SK-N-SH (cell line): ENCODE data around the gene CASZ1. TPM values are rescaled to one million over a fixed set of nuclear protein-coding genes. Genes with fewer than 3 reads are reported as not detected.

Experiments used
- CTCF ChIA-PET: fragments of 300-600, 350-600 bp; formaldehyde crosslinking; extraction: SDS; loops from one replicate; lab custom pipeline; 2021; lab: Yijun Ruan, JAX
- POLR2A ChIA-PET: fragments of 350-600 bp; sonication (Branson Sonifier 250); formaldehyde crosslinking; extraction: SDS; loops from one replicate; lab custom pipeline; 2020; ENCODE audit warnings: antibody characterized with exemption, inconsistent platforms; lab: Yijun Ruan, JAX
- DNase-seq: peaks from one replicate; pipeline ENCODE4 v3.0.0; 2012
- H2AFZ ChIP-seq: fragments of 200-600 bp; sonication (generic); 2 replicates; pipeline ENCODE4 v1.8.1; 2016; ENCODE audit warnings: antibody characterized with exemption, mild to moderate bottlenecking, low read depth
- H3F3A ChIP-seq: fragments of 200-600 bp; sonication (generic); replicated peaks from 2 replicates; pipeline ENCODE3; 2016; ENCODE audit warnings: antibody characterized with exemption, mild to moderate bottlenecking; ENCODE audit not compliant: insufficient read depth
- H3K27ac ChIP-seq, 2 experiments: fragments of 200-500 bp in 1 of 2; fragments of 200-600 bp in 1 of 2; sonication (Bioruptor generic) in 1 of 2; sonication (generic), shearing (Covaris generic) in 1 of 2; 2 replicates each; pipeline versions ENCODE4 v1.5.1 to v1.6.1; 2014 to 2016; ENCODE audit warnings: low read depth in 2 of 2, inconsistent platforms in 1 of 2, low read length in 1 of 2, mild to moderate bottlenecking in 1 of 2, mixed read lengths in 1 of 2
- H3K27me3 ChIP-seq: fragments of 200-600 bp; sonication (generic), shearing (Covaris generic); 2 replicates; pipeline ENCODE4 v1.6.1; 2016; ENCODE audit warnings: mixed run types; ENCODE audit not compliant: insufficient read depth
- H3K36me3 ChIP-seq, 2 experiments: fragments of 200-500 bp in 1 of 2; fragments of 200-600 bp in 1 of 2; sonication (Bioruptor generic) in 1 of 2; sonication (generic) in 1 of 2; replicated peaks in 1 of 2; 2 replicates each; pipeline versions ENCODE3 to v1.5.1; 2014 to 2016; ENCODE audit warnings: low read length in 1 of 2, mild to moderate bottlenecking in 1 of 2; ENCODE audit not compliant: insufficient read depth in 2 of 2, control insufficient read depth in 1 of 2
- H3K4me1 ChIP-seq, 2 experiments: fragments of 200-500 bp in 1 of 2; fragments of 200-600 bp in 1 of 2; sonication (Bioruptor generic) in 1 of 2; sonication (generic), shearing (Covaris generic) in 1 of 2; 2 replicates each; pipeline versions ENCODE4 v1.5.1 to v1.6.1; 2014 to 2016; ENCODE audit warnings: low read depth in 1 of 2, low read length in 1 of 2, mixed run types in 1 of 2; ENCODE audit not compliant: insufficient read depth in 2 of 2, control insufficient read depth in 1 of 2
- H3K4me2 ChIP-seq: fragments of 200-600 bp; sonication (generic), shearing (Covaris generic); 2 replicates; pipeline ENCODE4 v1.6.1; 2017; ENCODE audit warnings: mixed run types
- H3K4me3 ChIP-seq, 2 experiments: fragments of 200-500 bp in 1 of 2; fragments of 200-600 bp in 1 of 2; sonication (Bioruptor generic) in 1 of 2; sonication (generic), shearing (Covaris generic) in 1 of 2; 2 replicates each; pipeline versions ENCODE4 v1.5.1 to v1.8.1; 2014 to 2016; ENCODE audit warnings: low read depth in 2 of 2, inconsistent platforms in 1 of 2, low read length in 1 of 2, mild to moderate bottlenecking in 1 of 2, mixed read lengths in 1 of 2, moderate library complexity in 1 of 2
- H3K79me2 ChIP-seq: fragments of 200-600 bp; sonication (generic); 2 replicates; pipeline ENCODE4 v1.8.1; 2017; ENCODE audit warnings: mild to moderate bottlenecking; ENCODE audit not compliant: insufficient read depth
- H3K9ac ChIP-seq: fragments of 200-600 bp; sonication (generic); 2 replicates; pipeline ENCODE4 v1.6.1; 2017; ENCODE audit warnings: mixed run types
- H3K9me2 ChIP-seq: fragments of 200-600 bp; sonication (generic); 2 replicates; pipeline ENCODE4 v1.6.1; 2017; ENCODE audit warnings: mixed run types
- H3K9me3 ChIP-seq: fragments of 200-600 bp; sonication (generic); 2 replicates; pipeline ENCODE4 v1.6.1; 2017; ENCODE audit warnings: mixed run types, mild to moderate bottlenecking, moderate library complexity
- H4K20me1 ChIP-seq: fragments of 200-600 bp; sonication (generic); 2 replicates; pipeline ENCODE4 v1.6.1; 2017; ENCODE audit warnings: mild to moderate bottlenecking, mixed run types; ENCODE audit not compliant: insufficient read depth
- FOXM1 ChIP-seq: IDR thresholded peaks from 2 replicates; pipeline ENCODE4 v1.4.0; 2012; ENCODE audit warnings: low read depth, mild to moderate bottlenecking
- JUND ChIP-seq: IDR thresholded peaks from 2 replicates; pipeline ENCODE4 v1.4.0; 2012
- MXI1 ChIP-seq: IDR thresholded peaks from 2 replicates; pipeline ENCODE4 v1.6.1; 2012; ENCODE audit warnings: mild to moderate bottlenecking, low read depth, low read length, improper control_type of control experiment
- NFIC ChIP-seq: IDR thresholded peaks from 2 replicates; pipeline ENCODE4 v1.4.0; 2012; ENCODE audit warnings: borderline replicate concordance
- RAD21 ChIP-seq: IDR thresholded peaks from 2 replicates; pipeline ENCODE4 v1.6.1; 2012; ENCODE audit warnings: mild to moderate bottlenecking, low read length
- RFX5 ChIP-seq: IDR thresholded peaks from 2 replicates; pipeline ENCODE4 v1.6.1; 2012; ENCODE audit warnings: mild to moderate bottlenecking, improper control_type of control experiment, low read length
- RXRA ChIP-seq: IDR thresholded peaks from 2 replicates; pipeline ENCODE4 v1.4.0; 2012; ENCODE audit warnings: low read depth, mild to moderate bottlenecking, borderline replicate concordance
- SIN3A ChIP-seq: IDR thresholded peaks from 2 replicates; pipeline ENCODE4 v1.6.1; 2012; ENCODE audit warnings: low read depth, mild to moderate bottlenecking, low read length, moderate library complexity, borderline replicate concordance
- TAF1 ChIP-seq: IDR thresholded peaks from 2 replicates; pipeline ENCODE4 v1.6.1; 2012; ENCODE audit warnings: low read depth, mild to moderate bottlenecking, low read length, moderate library complexity, borderline replicate concordance
- YY1 ChIP-seq: IDR thresholded peaks from 2 replicates; pipeline ENCODE4 v1.4.0; 2012; ENCODE audit warnings: low read depth, mild to moderate bottlenecking
- WGBS: methylation state at CpG from one replicate; pipeline ENCODE4 v1.1.6; 2017; ENCODE audit warnings: low lambda C conversion rate; 5-methylcytosine and 5-hydroxymethylcytosine counted together
- polyA plus RNA-seq, 3 experiments: library from polyadenylated mRNA; depleted of rRNA; stranded (reverse); fragments of >200 nt; gene quantifications; 2 replicates each; pipeline ENCODE4 v1.2.3, GENCODE V29; 2012
- TF ChIP-seq, protein P1 (sequence below): IDR thresholded peaks from 2 replicates; pipeline ENCODE4 v1.4.0; 2012; ENCODE audit warnings: low read depth, borderline replicate concordance
- TF ChIP-seq, protein P2 (sequence below): IDR thresholded peaks from 2 replicates; pipeline ENCODE4 v1.4.0; 2012; ENCODE audit warnings: low read depth
- TF ChIP-seq, protein P3 (sequence below): fragments of 150-350 bp; IDR thresholded peaks from 2 replicates; pipeline ENCODE4 v1.6.1; 2016; ENCODE audit warnings: mild to moderate bottlenecking, low read depth, low read length
- TF ChIP-seq, protein P4 (sequence below): fragments of 150-350 bp; IDR thresholded peaks from 2 replicates; pipeline ENCODE4 v1.6.1; 2017; ENCODE audit warnings: antibody characterized with exemption, low read length, low read depth, borderline replicate concordance

CASZ1 gene
- polyA plus RNA-seq, 1 of the 3 experiments (the other 2 are of a cell fraction): 0.51 TPM

DNA sequence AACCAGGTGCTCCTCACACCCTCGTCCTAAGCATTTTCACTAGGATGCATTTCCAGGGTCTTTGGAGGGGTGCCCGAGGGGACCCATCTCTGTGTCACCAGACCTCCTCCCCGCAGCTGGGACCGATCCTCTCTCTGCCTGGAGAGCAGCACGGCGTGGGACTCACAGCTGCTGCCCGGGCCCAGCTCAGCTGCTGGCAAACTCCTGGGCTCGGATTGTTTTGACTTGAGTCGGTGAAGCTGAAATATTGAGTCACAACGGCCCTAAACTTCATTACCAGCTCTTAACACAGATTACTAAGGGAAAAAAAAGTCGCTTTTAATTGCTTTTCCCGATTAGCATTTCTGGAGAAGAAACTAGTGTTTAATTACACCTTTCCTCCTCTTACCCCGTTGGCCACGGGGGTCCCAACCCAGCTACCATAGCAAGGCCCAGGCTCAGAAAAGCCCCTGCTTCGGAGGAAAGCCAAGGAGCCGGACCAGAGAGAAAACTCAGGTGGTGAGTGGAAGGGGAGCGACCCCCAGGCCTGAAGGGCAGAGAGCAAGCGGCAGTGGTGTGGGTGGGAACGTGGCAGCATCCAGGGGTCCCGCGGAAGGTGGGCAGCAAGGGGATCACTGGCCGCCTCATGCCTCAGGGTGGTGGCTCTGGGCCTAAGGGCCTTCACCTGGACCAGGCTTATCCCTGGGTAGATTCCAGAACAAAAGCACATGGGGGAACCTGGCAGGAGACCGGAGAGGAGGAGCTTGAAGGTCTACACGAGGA is 41.7 kb downstream of the CASZ1 start (continued):
- TF ChIP-seq RFX5 (no peak), NFIC (no peak)

DNA sequence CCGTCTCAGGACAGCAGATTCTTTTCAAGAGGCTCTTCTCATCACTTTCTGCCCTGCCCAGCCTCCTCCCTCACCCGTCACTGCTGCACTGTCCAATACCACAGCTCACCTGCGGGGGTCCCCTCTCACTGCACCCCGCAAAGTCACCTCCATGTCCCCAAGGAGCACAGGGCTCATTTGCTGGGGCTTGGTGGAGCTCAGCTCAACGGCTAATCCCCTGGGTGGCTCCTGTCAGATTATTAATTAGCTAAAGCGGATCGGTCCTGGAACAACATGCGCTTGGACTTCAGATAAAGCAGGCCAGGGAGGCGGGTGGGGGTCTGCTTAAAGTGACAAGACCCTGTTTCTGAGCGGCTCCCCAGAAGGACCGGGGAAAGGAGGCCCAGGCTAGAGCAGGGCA is 43.1 kb downstream of the CASZ1 start:
- peak; percentile 60 for DNase-seq
- Histone ChIP-seq H3K9me2 (no peaks in the 10 kb centered on the region), H3K36me3 (no peaks in the 10 kb centered on the region), H2AFZ (no peak overlapping the region), H3K4me1 (peaks cover 0 to 28% of the 10 kb centered on the region in 2 experiments; a peak in 1 of 4 replicates), H3K4me3 (no peak overlapping the region), H3K27me3 (no peaks in the 10 kb centered on the region), H3K9me3 (no peaks in the 10 kb centered on the region), H3K4me2 (no peak overlapping the region), H3K9ac (no peak overlapping the region), H3K79me2 (no peaks in the 10 kb centered on the region), H3F3A (no peaks in the 10 kb centered on the region), H3K27ac (no peak overlapping the region), H4K20me1 (no peaks in the 10 kb centered on the region)
- TF ChIP-seq, protein P1, sequence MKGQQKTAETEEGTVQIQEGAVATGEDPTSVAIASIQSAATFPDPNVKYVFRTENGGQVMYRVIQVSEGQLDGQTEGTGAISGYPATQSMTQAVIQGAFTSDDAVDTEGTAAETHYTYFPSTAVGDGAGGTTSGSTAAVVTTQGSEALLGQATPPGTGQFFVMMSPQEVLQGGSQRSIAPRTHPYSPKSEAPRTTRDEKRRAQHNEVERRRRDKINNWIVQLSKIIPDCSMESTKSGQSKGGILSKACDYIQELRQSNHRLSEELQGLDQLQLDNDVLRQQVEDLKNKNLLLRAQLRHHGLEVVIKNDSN: no peak
- no peak for TF ChIP-seq MXI1
- no peak for TF ChIP-seq SIN3A
- TF ChIP-seq TAF1: no peak
- TF ChIP-seq JUND: no peak
- no peak for TF ChIP-seq RAD21
- TF ChIP-seq, protein P2, sequence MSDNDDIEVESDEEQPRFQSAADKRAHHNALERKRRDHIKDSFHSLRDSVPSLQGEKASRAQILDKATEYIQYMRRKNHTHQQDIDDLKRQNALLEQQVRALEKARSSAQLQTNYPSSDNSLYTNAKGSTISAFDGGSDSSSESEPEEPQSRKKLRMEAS: no peak
- no peak for TF ChIP-seq RXRA
- TF ChIP-seq, protein P3, sequence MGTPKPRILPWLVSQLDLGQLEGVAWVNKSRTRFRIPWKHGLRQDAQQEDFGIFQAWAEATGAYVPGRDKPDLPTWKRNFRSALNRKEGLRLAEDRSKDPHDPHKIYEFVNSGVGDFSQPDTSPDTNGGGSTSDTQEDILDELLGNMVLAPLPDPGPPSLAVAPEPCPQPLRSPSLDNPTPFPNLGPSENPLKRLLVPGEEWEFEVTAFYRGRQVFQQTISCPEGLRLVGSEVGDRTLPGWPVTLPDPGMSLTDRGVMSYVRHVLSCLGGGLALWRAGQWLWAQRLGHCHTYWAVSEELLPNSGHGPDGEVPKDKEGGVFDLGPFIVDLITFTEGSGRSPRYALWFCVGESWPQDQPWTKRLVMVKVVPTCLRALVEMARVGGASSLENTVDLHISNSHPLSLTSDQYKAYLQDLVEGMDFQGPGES: no peak
- TF ChIP-seq, protein P4, sequence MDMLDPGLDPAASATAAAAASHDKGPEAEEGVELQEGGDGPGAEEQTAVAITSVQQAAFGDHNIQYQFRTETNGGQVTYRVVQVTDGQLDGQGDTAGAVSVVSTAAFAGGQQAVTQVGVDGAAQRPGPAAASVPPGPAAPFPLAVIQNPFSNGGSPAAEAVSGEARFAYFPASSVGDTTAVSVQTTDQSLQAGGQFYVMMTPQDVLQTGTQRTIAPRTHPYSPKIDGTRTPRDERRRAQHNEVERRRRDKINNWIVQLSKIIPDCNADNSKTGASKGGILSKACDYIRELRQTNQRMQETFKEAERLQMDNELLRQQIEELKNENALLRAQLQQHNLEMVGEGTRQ: no peak
- TF ChIP-seq YY1: no peak
- TF ChIP-seq FOXM1: no peak
- ChIA-PET CTCF (interaction anchor here (0.9 to 1.0 kb wide), 2 partner anchors 9 to 113 kb away, joined by 3 to 4 read pairs; no protein-coding TSS in a partner anchor), POLR2A (no interaction called here)
- WGBS: 82% methylated on average over 11 of the region's 11 CpGs
